GM12892 (cell line): ENCODE data around the gene SHISA6.

Experiments
- POLR2AphosphoS5 ChIP-seq: IDR thresholded peaks from 2 replicates; pipeline ENCODE4 v1.6.1; 2011; ENCODE audit warnings: low read depth, low read length, control low read depth
- TAF1 ChIP-seq: IDR thresholded peaks from 2 replicates; pipeline ENCODE4 v1.6.1; 2011; ENCODE audit warnings: low read depth, mild to moderate bottlenecking, control low read depth, low read length, borderline replicate concordance

DNA sequence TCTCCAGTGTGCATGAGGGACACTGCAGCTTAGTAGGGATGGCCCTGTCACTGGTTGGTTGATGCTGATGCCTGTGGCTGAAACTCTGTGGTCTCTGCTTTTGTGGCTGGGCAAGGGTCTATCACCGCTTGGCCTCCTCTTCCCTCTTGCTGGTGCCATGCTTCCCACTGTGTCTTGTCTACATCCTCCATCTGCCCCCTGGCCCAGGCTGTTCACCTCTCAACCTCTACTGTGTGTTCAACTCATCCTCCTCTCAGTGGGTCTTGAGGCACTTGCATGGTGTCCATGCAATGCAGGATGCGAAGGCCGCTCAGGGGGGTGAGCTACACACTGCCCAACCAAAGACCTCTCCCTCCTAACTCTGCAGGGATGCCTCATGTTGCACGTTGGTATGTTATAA, 19.8 kb upstream of the SHISA6 start:
- TF ChIP-seq TAF1: no peak
- TF ChIP-seq POLR2AphosphoS5: no peak
